A549 (cell line): ENCODE results near the gene TM7SF3. TPM values are rescaled to one million over a fixed set of nuclear protein-coding genes. Genes with fewer than 3 reads are reported as not detected.

ENCODE experiments used
- ATAC-seq, 2 experiments: fragments of 200-7000 bp in 1 of 2; fragments of >200 bp in 1 of 2; cut with Nextera tagmentation in 1 of 2; cut with Tn5 transposase in 1 of 2; 3 replicates each; pipeline versions ENCODE4 v1.8.0 to v1.9.1; 2018 to 2020; ENCODE audit warnings: mild to moderate bottlenecking in 1 of 2, moderate library complexity in 1 of 2
- CTCF ChIA-PET: fragments of 300-600 bp; sonication (Branson Sonifier 250); formaldehyde crosslinking; extraction: SDS; loops from one replicate; lab custom pipeline; 2021; ENCODE audit warnings: antibody characterized with exemption, inconsistent platforms; lab: Yijun Ruan, JAX
- POLR2A ChIA-PET: fragments of 350-600 bp; formaldehyde crosslinking; extraction: SDS; loops from one replicate; lab custom pipeline; 2021; ENCODE audit warnings: antibody characterized with exemption, inconsistent platforms; lab: Yijun Ruan, JAX
- DNase-seq, 2 experiments: peaks; one replicate each; pipeline versions ENCODE4 v3.0.0 to v3.0.0-alpha.2; 2011 to 2016; ENCODE audit warnings: low read depth in 1 of 2, low spot score in 1 of 2
- FAIRE-seq: peaks from 2 replicates; lab custom pipeline; 2011; peaks lifted over from hg19 to GRCh38; lab: Jason Lieb, UNC
- H3K27ac ChIP-seq, 2 experiments: fragments of >200 bp; sonication (Bioruptor Twin); formaldehyde crosslinking; 3 replicates each; pipeline ENCODE4 v1.5.1; 2016 to 2017
- H3K4me1 ChIP-seq: fragments of >200 bp; sonication (Bioruptor Twin); formaldehyde crosslinking; 3 replicates; pipeline ENCODE4 v1.6.1; 2016
- H3K4me2 ChIP-seq: fragments of >200 bp; sonication (Bioruptor Twin); formaldehyde crosslinking; 3 replicates; pipeline ENCODE4 v1.6.1; 2016
- H3K4me3 ChIP-seq: fragments of >200 bp; sonication (Bioruptor Twin); formaldehyde crosslinking; 3 replicates; pipeline ENCODE4 v1.5.1; 2016
- H3K9me3 ChIP-seq: fragments of >200 bp; sonication (Bioruptor Twin); formaldehyde crosslinking; 3 replicates; pipeline ENCODE4 v1.6.1; 2016
- CEBPB ChIP-seq, 2 experiments: fragments of >200 bp in 1 of 2; sonication (Bioruptor Twin) in 1 of 2; formaldehyde crosslinking in 1 of 2; IDR thresholded peaks; 2 replicates each; pipeline ENCODE4 v1.6.1; 2012 to 2016
- FOSB ChIP-seq: fragments of 250-450 bp; sonication (Bioruptor Pico); IDR thresholded peaks from 2 replicates; pipeline ENCODE4 v1.5.0; 2020; ENCODE audit warnings: mild to moderate bottlenecking, moderate library complexity
- FOXS1 ChIP-seq: fragments of 250-450 bp; sonication (Bioruptor Pico); IDR thresholded peaks from 2 replicates; pipeline ENCODE4 v1.5.0; 2020; ENCODE audit warnings: mild to moderate bottlenecking, moderate library complexity
- GATA3 ChIP-seq: IDR thresholded peaks from 2 replicates; pipeline ENCODE4 v1.6.1; 2012; ENCODE audit warnings: borderline replicate concordance
- HDAC2 ChIP-seq: fragments of 200-600 bp; sonication (generic); IDR thresholded peaks from 2 replicates; pipeline ENCODE4 v1.6.1; 2016
- HEYL ChIP-seq: fragments of 250-450 bp; sonication (Bioruptor Pico); IDR thresholded peaks from 2 replicates; pipeline ENCODE4 v1.8.0; 2021; ENCODE audit warnings: mild to moderate bottlenecking, moderate library complexity
- HOXA7 ChIP-seq: fragments of 250-450 bp; sonication (Bioruptor Pico); IDR thresholded peaks from 2 replicates; pipeline ENCODE4 v1.5.0; 2020; ENCODE audit warnings: mild to moderate bottlenecking, moderate library complexity
- HOXB5 ChIP-seq: fragments of 250-450 bp; sonication (Bioruptor Pico); IDR thresholded peaks from 2 replicates; pipeline ENCODE4 v1.5.0; 2020; ENCODE audit warnings: mild to moderate bottlenecking, moderate library complexity
- NPAS2 ChIP-seq: fragments of 250-450 bp; sonication (Bioruptor Pico); IDR thresholded peaks from 2 replicates; pipeline ENCODE4 v1.8.0; 2022; ENCODE audit warnings: mild to moderate bottlenecking, moderate library complexity, borderline replicate concordance
- PBX3 ChIP-seq: IDR thresholded peaks from 2 replicates; pipeline ENCODE4 v1.6.1; 2012
- PHF8 ChIP-seq: fragments of 200-600 bp; sonication (generic); IDR thresholded peaks from 2 replicates; pipeline ENCODE4 v1.6.1; 2016; ENCODE audit warnings: low read depth, mild to moderate bottlenecking, antibody characterized with exemption, moderate library complexity, borderline replicate concordance
- POLR2AphosphoS2 ChIP-seq: conservative IDR thresholded peaks from 2 replicates; pipeline ENCODE4 v1.6.1; 2012; ENCODE audit warnings: low read length, improper control_type of control experiment, inconsistent platforms
- RARB ChIP-seq: fragments of 250-450 bp; sonication (Bioruptor Pico); IDR thresholded peaks from 2 replicates; pipeline ENCODE4 v1.8.0; 2021; ENCODE audit warnings: mild to moderate bottlenecking, moderate library complexity
- RCOR1 ChIP-seq: fragments of 150-350 bp; IDR thresholded peaks from 2 replicates; pipeline ENCODE4 v1.6.1; 2014; ENCODE audit warnings: antibody characterized with exemption, low read length, low read depth
- TP53 ChIP-seq: fragments of 250-450 bp; sonication (Bioruptor Pico); IDR thresholded peaks from 2 replicates; pipeline ENCODE4 v1.5.0; 2021; ENCODE audit warnings: mild to moderate bottlenecking, moderate library complexity
- USF2 ChIP-seq: fragments of 450-650 bp; IDR thresholded peaks from 2 replicates; pipeline ENCODE4 v1.6.1; 2014; ENCODE audit warnings: antibody characterized with exemption
- ZC3H11A ChIP-seq: fragments of 450-650 bp; IDR thresholded peaks from 2 replicates; pipeline ENCODE4 v1.6.1; 2014; ENCODE audit warnings: antibody characterized with exemption, mild to moderate bottlenecking
- WGBS: methylation state at CpG from one replicate; pipeline ENCODE4 v1.1.6; 2017; ENCODE audit errors: missing lambda C conversion rate; 5-methylcytosine and 5-hydroxymethylcytosine counted together
- polyA plus RNA-seq, 4 experiments: library from polyadenylated mRNA; depleted of rRNA in 3 of 4; stranded (reverse); fragments of >200 nt; fragmentation: RNase III in 1 of 4; extraction: RNeasy Plus Mini Kit Qiagen cat#74134 plus additional on column Dnase treatment in 1 of 4; gene quantifications; 2 replicates in 3 of 4; 3 replicates in 1 of 4; pipeline ENCODE4 v1.2.3, GENCODE V29; 2011 to 2017
- TF ChIP-seq, protein P1 (sequence below): fragments of 250-450 bp; sonication (Bioruptor Pico); IDR thresholded peaks from 2 replicates; pipeline ENCODE4 v1.5.0; 2020; ENCODE audit warnings: low read depth, mild to moderate bottlenecking, moderate library complexity

Gene TM7SF3
- polyA plus RNA-seq, 2 of the 4 experiments (the other 2 are of a cell fraction) = 67.8 to 177 TPM

DNA sequence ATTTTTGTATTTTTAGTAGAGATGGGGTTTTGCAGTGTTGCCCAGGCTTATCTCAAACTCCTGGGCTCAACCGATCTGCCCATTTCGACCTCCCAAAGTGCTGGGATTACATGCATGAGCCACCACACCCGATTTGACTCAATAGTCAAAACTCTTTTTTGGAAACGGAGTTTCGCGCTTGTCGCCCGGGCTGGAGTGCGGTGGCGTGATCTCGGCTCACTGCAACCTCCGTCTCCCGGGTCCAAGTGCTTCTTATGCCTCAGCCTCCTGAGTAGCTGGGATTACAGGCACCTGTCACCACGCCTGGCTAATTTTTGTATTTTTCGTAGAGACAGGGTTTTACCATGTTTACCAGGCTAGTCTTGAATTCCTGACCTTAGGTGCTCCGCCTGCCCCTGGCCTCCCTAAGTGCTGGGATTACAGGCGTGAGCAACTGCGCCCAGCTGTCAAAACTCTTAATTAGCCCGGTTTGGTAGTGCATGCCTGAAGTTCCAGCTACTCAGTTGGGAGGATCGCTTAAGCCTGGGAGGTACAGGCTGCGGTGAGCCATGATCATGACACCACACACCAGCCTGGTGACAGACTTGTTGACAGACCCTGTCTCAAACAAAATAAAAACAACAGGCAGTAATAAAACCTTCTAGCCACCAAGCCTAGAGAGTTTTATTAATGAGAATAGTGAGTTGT is 20.6 kb upstream of the TM7SF3 start:
- FAIRE-seq = no peak
- Histone ChIP-seq H3K4me3 (no peak overlapping the region), H3K27ac (no peak overlapping the region), H3K9me3 (no peaks in the 10 kb centered on the region), H3K4me1 (no peaks in the 10 kb centered on the region), H3K4me2 (no peak overlapping the region)
- POLR2A ChIA-PET = no interaction called here
- DNase-seq = no peak
- 93% methylated on average over 21 of the region's 21 CpGs for WGBS
- TF ChIP-seq HOXB5 (CRISPR knock-in tag) (no peak), HOXA7 (CRISPR knock-in tag) (no peak), NPAS2 (CRISPR knock-in tag) (no peak), USF2 (no peak), HEYL (CRISPR knock-in tag) (no peak), RCOR1 (no peak), CEBPB (IDR thresholded peaks at IDR 0.05) (no peak), TP53 (CRISPR knock-in tag) (no peak), RARB (CRISPR knock-in tag) (no peak), PBX3 (no peak)
- TF ChIP-seq, protein P1, sequence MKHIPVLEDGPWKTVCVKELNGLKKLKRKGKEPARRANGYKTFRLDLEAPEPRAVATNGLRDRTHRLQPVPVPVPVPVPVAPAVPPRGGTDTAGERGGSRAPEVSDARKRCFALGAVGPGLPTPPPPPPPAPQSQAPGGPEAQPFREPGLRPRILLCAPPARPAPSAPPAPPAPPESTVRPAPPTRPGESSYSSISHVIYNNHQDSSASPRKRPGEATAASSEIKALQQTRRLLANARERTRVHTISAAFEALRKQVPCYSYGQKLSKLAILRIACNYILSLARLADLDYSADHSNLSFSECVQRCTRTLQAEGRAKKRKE (CRISPR knock-in tag) = no peak
- ATAC-seq = no peak
- CTCF ChIA-PET = interaction anchor here (0.6 to 1.3 kb wide), 2 partner anchors 32 to 272 kb away, joined by 3 to 4 read pairs; no protein-coding TSS in a partner anchor

GRCh38 chr12:27032679-27033078 is 18.5 kb upstream of the TM7SF3 start:
- Histone ChIP-seq H3K9me3 (no peaks in the 10 kb centered on the region), H3K4me3 (no peak overlapping the region)
- ATAC-seq = no peak
- no peak for TF ChIP-seq TP53 (CRISPR knock-in tag)
- TF ChIP-seq FOXS1 = no peak
- TF ChIP-seq ZC3H11A = no peak
- TF ChIP-seq, all 56 proteins: peak for 0
- H3K4me2 ChIP-seq = no peak overlapping the region
- 84% methylated on average over 3 of the region's 3 CpGs for WGBS
- H3K27ac ChIP-seq = no peak overlapping the region
- CTCF ChIA-PET = interaction anchor here (1.2 kb wide), 1 partner anchor 10 kb away, joined by 4 read pairs; no protein-coding TSS in a partner anchor
- POLR2A ChIA-PET = no interaction called here
- H3K4me1 ChIP-seq = no peaks in the 10 kb centered on the region
- DNase-seq (no peak), FAIRE-seq (no peak)

DNA sequence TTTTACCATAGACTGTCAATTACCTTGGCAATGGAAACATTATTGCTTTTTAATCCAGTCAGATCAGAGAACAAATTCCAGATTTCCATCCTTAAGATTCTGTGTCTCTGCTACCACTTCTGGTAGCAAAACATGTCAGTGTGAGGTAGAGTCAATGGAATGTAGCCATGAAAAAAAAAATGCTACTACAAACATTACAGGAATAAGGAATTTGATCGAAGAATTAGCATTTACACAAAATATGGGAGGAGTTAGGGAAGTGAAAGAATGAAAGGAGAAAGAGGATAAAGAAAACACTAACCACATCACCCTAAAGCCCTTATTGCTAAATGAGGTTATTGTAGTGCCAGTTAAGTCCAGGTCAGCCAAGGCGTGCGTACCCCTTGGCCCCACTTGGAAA is 17.3 kb upstream of the TM7SF3 start:
- DNase-seq (no peak), ATAC-seq (no peak), FAIRE-seq (no peak)
- no peak overlapping the region for H3K4me2 ChIP-seq
- H3K9me3 ChIP-seq = no peaks in the 10 kb centered on the region
- ChIA-PET POLR2A (interaction anchor here (0.7 kb wide), 1 partner anchor 9 kb away, joined by 3 read pairs; the partner anchor contains the start of gene MED21), CTCF (interaction anchor here (1.2 kb wide), 1 partner anchor 8 kb away, joined by 4 read pairs; no protein-coding TSS in a partner anchor)
- no peak overlapping the region for H3K4me3 ChIP-seq
- no peaks in the 10 kb centered on the region for H3K4me1 ChIP-seq
- 93% methylated on average over 3 of the region's 3 CpGs for WGBS
- TF ChIP-seq, protein P1 (CRISPR knock-in tag) = no peak
- TF ChIP-seq PBX3 = no peak
- TF ChIP-seq HDAC2 = no peak
- TF ChIP-seq GATA3 = no peak
- no peak for TF ChIP-seq POLR2AphosphoS2
- TF ChIP-seq FOSB (CRISPR knock-in tag) = no peak
- TF ChIP-seq PHF8 = no peak
- no peak overlapping the region for H3K27ac ChIP-seq
